HEK293T (cell line): Measurements from ENCODE around the gene S100A3.

Experiments used
- CTBP1 ChIP-seq: fragments of 450-650 bp; IDR thresholded peaks from 2 replicates; pipeline ENCODE4 v1.6.1; 2016; ENCODE audit warnings: borderline replicate concordance
- ELF4 ChIP-seq: fragments of 450-650 bp; IDR thresholded peaks from 2 replicates; pipeline ENCODE4 v1.6.1; 2017; ENCODE audit warnings: antibody characterized with exemption
- FOXK2 ChIP-seq: fragments of 450-650 bp; IDR thresholded peaks from 2 replicates; pipeline ENCODE4 v1.6.1; 2016; ENCODE audit warnings: mild to moderate bottlenecking
- FOXM1 ChIP-seq: fragments of 450-650 bp; IDR thresholded peaks from 2 replicates; pipeline ENCODE4 v1.6.1; 2017; ENCODE audit warnings: mild to moderate bottlenecking, borderline replicate concordance
- HDGF ChIP-seq: fragments of 450-650 bp; IDR thresholded peaks from 2 replicates; pipeline ENCODE4 v1.6.1; 2017; ENCODE audit warnings: antibody characterized with exemption, borderline replicate concordance
- SUZ12 ChIP-seq: fragments of 450-650 bp; IDR thresholded peaks from 2 replicates; pipeline ENCODE4 v1.6.1; 2016; ENCODE audit warnings: mild to moderate bottlenecking
- ZNF384 ChIP-seq: fragments of 450-650 bp; IDR thresholded peaks from 2 replicates; pipeline ENCODE4 v1.6.1; 2016
- TF ChIP-seq, protein P1 (sequence below): fragments of 450-650 bp; IDR thresholded peaks from 2 replicates; pipeline ENCODE4 v1.6.1; 2016

DNA sequence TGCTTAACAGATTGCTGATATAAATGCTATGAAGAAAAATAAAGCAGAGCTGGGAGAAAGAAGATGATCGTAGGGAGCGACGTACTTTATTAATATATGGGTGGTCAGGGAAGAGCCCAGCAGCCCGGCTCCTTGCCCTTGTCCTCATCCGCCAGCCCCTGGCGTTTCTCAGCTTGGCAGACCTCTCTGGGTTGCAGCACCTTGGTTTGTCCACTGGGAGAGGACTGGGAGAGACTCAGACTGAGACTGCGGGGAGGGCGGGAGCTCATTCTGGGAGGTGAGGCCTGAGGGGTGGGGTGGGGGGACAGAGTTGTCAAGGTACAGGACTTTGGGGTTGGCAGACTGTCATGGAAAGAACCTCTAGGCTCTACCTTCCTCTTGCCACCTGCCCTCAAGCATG, 3.3 kb upstream of the S100A3 start:
- TF ChIP-seq FOXM1 = no peak
- TF ChIP-seq ELF4 = no peak
- TF ChIP-seq SUZ12 = no peak
- TF ChIP-seq, protein P1, sequence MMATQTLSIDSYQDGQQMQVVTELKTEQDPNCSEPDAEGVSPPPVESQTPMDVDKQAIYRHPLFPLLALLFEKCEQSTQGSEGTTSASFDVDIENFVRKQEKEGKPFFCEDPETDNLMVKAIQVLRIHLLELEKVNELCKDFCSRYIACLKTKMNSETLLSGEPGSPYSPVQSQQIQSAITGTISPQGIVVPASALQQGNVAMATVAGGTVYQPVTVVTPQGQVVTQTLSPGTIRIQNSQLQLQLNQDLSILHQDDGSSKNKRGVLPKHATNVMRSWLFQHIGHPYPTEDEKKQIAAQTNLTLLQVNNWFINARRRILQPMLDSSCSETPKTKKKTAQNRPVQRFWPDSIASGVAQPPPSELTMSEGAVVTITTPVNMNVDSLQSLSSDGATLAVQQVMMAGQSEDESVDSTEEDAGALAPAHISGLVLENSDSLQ = no peak
- TF ChIP-seq HDGF = no peak
- no peak for TF ChIP-seq CTBP1
- TF ChIP-seq FOXK2 = no peak
- TF ChIP-seq ZNF384 = no peak
